Measurements from ENCODE around the gene ZNF408. TPM values are rescaled to one million over a fixed set of nuclear protein-coding genes. Genes with fewer than 3 reads are reported as not detected.

The ZNF408 gene
- total and polyA plus RNA-seq, 2 of the 13 experiments (the other 11 are each of a cell fraction or from before 2014, with no cell fraction given), result 11.2 to 12.5 TPM

DNA sequence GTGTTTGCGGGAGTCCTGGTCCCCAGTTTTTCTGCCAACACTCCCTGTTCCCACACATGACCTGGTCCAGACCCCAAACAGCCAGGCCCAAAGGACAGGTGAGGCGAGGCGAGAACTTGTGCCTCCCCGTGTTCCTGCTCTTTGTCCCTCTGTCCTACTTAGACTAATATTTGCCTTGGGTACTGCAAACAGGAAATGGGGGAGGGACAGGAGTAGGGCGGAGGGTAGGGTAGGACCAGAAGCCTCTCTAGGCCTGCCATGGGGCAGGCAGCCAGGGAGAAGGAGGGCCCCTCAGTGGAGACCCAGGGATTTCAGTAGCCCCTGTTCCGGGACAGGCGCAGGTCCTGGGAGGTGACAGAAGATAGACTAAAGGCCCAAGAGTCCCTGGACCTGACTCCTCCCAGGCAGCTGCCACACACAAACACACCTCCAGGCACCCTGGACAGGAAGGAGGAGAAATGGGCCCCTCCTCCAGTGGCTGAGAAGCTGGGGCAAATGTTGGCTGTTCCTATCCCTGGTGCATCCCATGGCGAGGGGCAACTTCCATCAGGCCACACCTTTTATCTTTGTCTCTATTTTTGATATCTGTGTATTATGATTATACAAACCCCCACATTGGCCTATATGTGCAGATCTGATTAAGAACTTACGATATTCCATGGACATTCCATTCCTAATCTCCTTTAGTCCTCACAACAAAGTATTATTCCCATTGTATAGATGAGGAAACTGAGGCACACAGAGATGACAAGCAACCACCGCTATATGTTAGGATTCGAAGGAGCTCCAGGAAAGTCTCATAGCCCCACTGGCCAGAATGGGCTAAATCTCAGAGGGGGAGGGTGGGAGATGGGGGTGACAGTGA, 17.6 kb downstream of the ZNF408 start (continued):
- no peak for TF ChIP-seq ZNF646 (CRISPR knock-in tag; IDR thresholded peaks at IDR 0.05)
- TF ChIP-seq TCF7L2 (IDR thresholded peaks at IDR 0.05; ENCODE audit: low read depth, low read length), result no peak
- TF ChIP-seq ZNF20 (CRISPR knock-in tag; IDR thresholded peaks at IDR 0.05), result no peak
- TF ChIP-seq DNMT1 (CRISPR knock-in tag; IDR thresholded peaks at IDR 0.05), result no peak
- TF ChIP-seq ATAD3A (CRISPR knock-in tag; IDR thresholded peaks at IDR 0.05), result no peak
- peak; percentile 65; the same call in 1 of the 2 replicates for TF ChIP-seq MIER2 (CRISPR knock-in tag; IDR thresholded peaks at IDR 0.05)
- TF ChIP-seq, protein P1, sequence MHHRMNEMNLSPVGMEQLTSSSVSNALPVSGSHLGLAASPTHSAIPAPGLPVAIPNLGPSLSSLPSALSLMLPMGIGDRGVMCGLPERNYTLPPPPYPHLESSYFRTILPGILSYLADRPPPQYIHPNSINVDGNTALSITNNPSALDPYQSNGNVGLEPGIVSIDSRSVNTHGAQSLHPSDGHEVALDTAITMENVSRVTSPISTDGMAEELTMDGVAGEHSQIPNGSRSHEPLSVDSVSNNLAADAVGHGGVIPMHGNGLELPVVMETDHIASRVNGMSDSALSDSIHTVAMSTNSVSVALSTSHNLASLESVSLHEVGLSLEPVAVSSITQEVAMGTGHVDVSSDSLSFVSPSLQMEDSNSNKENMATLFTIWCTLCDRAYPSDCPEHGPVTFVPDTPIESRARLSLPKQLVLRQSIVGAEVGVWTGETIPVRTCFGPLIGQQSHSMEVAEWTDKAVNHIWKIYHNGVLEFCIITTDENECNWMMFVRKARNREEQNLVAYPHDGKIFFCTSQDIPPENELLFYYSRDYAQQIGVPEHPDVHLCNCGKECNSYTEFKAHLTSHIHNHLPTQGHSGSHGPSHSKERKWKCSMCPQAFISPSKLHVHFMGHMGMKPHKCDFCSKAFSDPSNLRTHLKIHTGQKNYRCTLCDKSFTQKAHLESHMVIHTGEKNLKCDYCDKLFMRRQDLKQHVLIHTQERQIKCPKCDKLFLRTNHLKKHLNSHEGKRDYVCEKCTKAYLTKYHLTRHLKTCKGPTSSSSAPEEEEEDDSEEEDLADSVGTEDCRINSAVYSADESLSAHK (CRISPR knock-in tag; IDR thresholded peaks at IDR 0.05; ENCODE audit: borderline replicate concordance), result no peak
- peak; percentile 96 for TF ChIP-seq RARA (CRISPR knock-in tag; IDR thresholded peaks at IDR 0.05)
- TF ChIP-seq, protein P2, sequence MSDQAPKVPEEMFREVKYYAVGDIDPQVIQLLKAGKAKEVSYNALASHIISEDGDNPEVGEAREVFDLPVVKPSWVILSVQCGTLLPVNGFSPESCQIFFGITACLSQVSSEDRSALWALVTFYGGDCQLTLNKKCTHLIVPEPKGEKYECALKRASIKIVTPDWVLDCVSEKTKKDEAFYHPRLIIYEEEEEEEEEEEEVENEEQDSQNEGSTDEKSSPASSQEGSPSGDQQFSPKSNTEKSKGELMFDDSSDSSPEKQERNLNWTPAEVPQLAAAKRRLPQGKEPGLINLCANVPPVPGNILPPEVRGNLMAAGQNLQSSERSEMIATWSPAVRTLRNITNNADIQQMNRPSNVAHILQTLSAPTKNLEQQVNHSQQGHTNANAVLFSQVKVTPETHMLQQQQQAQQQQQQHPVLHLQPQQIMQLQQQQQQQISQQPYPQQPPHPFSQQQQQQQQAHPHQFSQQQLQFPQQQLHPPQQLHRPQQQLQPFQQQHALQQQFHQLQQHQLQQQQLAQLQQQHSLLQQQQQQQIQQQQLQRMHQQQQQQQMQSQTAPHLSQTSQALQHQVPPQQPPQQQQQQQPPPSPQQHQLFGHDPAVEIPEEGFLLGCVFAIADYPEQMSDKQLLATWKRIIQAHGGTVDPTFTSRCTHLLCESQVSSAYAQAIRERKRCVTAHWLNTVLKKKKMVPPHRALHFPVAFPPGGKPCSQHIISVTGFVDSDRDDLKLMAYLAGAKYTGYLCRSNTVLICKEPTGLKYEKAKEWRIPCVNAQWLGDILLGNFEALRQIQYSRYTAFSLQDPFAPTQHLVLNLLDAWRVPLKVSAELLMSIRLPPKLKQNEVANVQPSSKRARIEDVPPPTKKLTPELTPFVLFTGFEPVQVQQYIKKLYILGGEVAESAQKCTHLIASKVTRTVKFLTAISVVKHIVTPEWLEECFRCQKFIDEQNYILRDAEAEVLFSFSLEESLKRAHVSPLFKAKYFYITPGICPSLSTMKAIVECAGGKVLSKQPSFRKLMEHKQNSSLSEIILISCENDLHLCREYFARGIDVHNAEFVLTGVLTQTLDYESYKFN (CRISPR knock-in tag; conservative IDR thresholded peaks at IDR 0.05), result peak; percentile 100
- no peak for TF ChIP-seq ZNF660 (CRISPR knock-in tag; IDR thresholded peaks at IDR 0.05; ENCODE audit: borderline replicate concordance, low read depth)
- TF ChIP-seq HOXA7 (CRISPR knock-in tag; IDR thresholded peaks at IDR 0.05), result no peak
- TF ChIP-seq MYPOP (CRISPR knock-in tag; IDR thresholded peaks at IDR 0.05), result peak; percentile 63
- no peak for TF ChIP-seq IKZF1 (IDR thresholded peaks at IDR 0.05)
